GM21723 (cell line): Measurements from ENCODE around the gene BPIFB2.

Experiments
- ATAC-seq: cut with Tn5 transposase; IDR thresholded peaks from one replicate; pipeline ENCODE4 v1.9.1; 2021; ENCODE audit warnings: mild to moderate bottlenecking, moderate library complexity; ENCODE audit not compliant: unreplicated experiment

BPIFB2 gene

GRCh38 chr20:32984196-32984595 is 23.3 kb upstream of the BPIFB2 start:
- no peak for ATAC-seq

GRCh38 chr20:32984631-32985354 is 22.7 kb upstream of the BPIFB2 start:
- ATAC-seq = no peak

DNA sequence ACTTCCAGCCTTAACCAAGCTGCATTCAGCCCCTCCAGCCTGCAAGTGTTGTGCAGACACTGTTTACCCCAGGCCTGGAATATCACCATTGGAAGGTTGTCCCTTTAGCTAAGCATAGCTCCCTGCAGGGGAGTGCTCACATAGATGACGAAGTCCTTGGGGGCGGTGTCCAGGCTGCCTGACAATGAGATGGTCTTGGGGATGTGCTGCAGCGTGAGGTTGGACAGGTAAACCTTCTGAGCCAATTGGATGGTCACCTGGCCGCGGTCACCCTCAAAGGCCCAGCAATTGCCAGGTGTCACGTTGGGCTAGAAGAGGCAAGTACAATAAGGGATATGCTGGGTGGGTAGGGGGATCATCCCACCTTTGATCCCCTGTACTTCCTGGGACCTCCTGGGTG is 21.9 kb upstream of the BPIFB2 start:
- no peak for ATAC-seq

DNA sequence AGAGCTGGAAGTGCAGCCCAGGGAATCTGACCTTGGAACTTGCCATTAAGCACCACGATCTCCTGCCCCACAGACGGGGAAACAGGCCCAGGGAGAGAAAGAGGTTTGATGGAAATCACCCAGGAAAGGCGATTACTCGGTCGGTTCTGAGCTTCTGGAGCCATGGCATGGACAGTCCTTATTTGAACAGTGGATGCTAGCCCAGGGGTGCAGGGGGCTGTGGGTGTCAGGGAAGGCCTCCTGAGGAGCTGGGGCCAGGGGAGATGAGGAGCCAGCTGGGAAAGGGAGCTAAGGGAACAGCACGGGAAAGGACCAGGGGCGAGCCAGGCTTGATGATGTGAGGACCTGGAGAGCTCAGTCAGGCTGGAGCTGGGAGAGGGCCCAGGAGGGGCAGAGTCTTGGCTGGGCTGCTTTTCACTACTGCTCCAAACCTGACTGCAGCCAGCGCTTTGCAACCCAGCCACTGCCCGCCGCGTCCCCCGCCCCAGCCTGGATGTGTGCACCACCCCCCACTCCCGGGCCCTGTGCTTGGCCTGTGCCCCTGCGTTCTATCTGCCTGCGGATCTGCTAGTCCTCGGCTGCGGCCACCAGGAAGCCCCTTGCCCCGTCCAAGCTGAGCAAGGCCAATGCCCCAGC is 21.1 kb upstream of the BPIFB2 start:
- no peak for ATAC-seq

- no peak for ATAC-seq
Observed at GRCh38 chr20:32987044-32987825, 20.3 kb upstream of the BPIFB2 start.

DNA sequence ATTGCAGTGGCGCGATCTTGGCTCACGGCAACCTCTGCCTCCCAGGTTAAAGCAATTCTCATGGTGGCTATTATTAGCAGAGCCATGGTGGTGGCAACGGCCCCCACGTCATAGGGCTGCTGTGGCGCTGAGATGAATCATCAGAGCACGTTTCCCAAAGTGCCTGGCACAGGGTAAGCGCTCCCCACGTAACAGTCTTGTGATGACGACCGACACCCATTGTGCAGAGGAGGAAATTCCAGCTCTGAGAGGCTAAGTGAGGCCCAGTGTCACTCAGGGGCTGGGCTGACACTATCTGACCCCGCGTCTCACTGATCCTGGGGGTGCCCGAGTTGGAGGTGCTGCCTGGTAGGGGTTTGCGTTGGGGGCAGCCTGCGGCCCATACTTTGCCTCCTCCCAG is 19.5 kb upstream of the BPIFB2 start:
- no peak for ATAC-seq

- no peak for ATAC-seq
Observed at GRCh38 chr20:32989507-32990283, 17.8 kb upstream of the BPIFB2 start.

GRCh38 chr20:32990426-32990825 is 17.1 kb upstream of the BPIFB2 start:
- no peak for ATAC-seq

- no peak for ATAC-seq
Observed at GRCh38 chr20:32991383-32991782, 16.1 kb upstream of the BPIFB2 start.

GRCh38 chr20:32991792-32992641 is 15.5 kb upstream of the BPIFB2 start:
- ATAC-seq = no peak

DNA sequence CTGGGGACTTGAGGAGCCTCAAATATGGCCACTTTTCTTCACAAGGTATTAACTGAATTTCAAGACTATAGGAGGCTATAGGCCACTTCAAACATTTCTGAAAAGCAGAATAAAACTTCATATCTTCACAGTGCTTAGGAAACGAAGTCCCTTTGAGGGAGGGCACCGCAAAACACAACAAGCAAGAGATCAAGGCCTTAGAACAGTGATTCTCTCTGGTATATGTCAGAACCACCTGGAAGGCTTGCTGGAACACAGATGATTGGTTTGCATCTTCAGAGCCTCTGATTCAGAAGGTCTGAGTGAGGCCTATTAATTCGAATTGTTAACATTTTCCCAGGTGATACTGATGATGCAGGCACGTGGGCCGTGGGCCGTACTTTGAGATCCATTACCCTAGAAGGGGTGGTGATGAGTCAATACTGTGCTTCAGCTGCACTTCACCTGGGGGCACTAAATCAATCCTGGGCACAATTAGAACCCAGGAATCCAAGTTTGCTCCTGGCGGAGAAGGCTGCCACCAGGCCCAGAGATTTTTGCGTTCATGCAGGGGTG is 13.9 kb upstream of the BPIFB2 start:
- no peak for ATAC-seq

DNA sequence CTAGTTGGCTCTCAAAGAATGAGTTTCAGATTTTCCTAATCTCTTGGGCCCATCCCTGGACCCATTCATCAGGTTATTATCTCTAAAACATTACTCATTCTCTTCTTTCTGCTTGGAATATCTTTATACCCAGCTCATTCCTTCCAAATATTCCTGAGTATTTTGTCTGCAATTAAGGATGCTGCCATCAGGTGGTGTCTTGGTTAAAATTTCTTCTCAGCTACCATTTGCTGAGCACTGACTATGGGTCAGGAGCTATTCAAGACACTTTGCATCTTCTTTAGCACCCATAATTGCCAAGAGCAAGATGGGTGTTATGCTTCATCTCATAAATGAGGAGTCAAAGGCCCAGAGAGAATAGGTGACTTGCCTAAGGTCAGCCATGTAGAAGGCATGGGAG is 11.7 kb upstream of the BPIFB2 start:
- ATAC-seq = no peak

DNA sequence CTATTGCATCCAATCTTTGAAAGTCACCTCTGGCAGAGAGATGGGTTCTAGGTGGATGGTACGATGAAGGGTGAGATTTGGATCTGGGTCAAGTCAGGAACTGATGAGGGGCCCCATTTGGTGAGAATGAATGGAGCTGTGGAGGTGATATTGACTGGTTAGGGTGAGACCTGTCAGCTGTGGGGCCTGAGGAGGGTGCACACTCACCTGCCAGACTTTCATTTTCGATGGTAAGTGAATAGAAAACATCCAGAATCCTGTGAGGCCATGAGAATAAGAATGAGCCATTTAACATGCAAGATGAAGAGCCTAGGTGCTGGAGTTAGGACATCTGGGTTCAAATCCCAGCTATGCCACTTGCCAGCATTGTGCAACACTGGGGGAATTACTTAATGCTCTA is 10.1 kb upstream of the BPIFB2 start:
- ATAC-seq = no peak

- no peak for ATAC-seq
Observed at GRCh38 chr20:32999603-33000250, 7.8 kb upstream of the BPIFB2 start.

GRCh38 chr20:33000802-33001466 is 6.6 kb upstream of the BPIFB2 start:
- no peak for ATAC-seq

DNA sequence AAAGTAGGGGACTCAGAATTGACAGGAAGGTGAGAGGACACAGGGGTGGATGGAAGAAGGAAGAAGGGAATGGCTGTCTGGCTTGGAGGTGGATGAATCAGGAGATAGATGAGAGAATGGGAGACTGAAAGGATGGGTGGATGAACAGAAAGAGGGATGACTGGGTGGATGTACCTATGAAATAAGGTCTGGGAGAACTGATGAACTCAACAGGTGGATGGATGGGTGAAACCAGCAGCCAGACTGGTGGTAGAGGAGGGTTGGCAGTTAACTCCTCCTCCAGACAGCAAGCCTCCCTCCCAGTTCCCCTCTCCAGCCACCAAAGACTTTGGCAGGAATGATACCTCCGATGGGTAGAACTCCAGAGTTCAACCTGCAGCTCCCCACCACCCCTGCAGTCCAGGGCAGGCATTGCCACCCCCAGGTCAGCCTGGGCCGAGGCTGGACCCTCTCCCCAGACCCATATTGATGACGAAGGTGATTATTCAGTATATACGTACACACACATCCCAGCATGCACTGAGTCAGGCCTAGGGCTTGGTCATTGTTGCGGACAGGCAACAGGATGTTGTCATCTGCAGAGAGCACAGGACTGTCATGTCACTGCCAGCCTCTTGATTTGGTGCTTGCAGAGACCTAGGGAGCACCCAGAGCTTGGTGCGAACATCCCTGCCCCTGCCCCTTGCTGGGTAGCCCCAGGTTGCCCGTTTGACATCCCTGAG is 5.3 kb upstream of the BPIFB2 start:
- no peak for ATAC-seq

DNA sequence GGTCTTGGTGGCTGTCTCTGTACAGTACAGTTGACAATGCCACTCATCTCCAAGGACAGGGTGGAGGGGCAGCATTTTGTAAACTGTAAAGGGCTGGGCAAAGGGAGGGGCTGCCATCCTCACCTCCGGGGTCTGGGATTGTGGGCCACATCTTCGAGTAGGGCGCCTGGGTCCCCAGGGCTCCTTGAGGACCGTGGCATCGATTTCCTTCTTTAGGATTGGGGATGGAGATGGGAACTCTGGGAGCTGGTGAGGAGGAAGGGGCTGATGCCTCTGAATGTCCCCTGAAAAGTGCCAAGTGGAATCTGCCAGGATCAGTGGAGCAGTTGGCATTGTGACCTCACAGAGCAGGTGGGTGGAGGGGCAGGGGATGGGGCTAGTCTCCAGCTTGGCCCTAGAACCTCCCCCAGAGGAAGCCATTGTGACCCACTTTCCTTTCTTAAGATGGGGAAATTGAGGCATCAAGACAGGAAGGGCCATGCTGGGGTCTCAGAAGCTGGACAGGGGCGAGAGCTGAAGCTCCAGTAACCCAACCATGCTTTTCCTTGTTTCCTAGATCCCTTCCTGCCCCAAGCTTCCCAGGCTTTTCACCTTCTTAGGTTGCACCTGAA is 3.3 kb upstream of the BPIFB2 start, which contains the start of gene SUN5:
Gene SUN5, minus strand, starts transcription at position 293 of the 611 bp plus-strand sequence. Its CDS starts 93 bp downstream, at position 200.
- ATAC-seq = no peak

GRCh38 chr20:33005132-33005566 is 2.4 kb upstream of the BPIFB2 start:
- ATAC-seq = no peak
